Measurements from ENCODE around the gene PLXNA2. TPM values are rescaled to one million over a fixed set of nuclear protein-coding genes. Genes with fewer than 3 reads are reported as not detected.

Gene PLXNA2
- total and polyA plus RNA-seq, 2 donors (not counting 3 experiments of a cell fraction or from before 2014, with no cell fraction given) = 42.6 to 229 TPM

- no TSS peak for BruUV-seq (replicated peaks)
- Histone ChIP-seq H3K27ac (ENCODE audit: insufficient read depth, low read depth, low read length) (peak overlapping the region; percentile 94), H3K4me1 (ENCODE audit: control insufficient read depth, extremely low read depth, insufficient read depth, low read length) (peaks cover 94% of the 10 kb centered on the region), H2AFZ (ENCODE audit: low read depth, low read length) (no peak overlapping the region), H3K4me3 (replicated peaks in 1 of 3; ENCODE audit: insufficient read depth in 1 of 3, low read depth in 1 of 3, low read length in 3 of 3) (no peak overlapping the region), H3K9me1 (replicated peaks; ENCODE audit: control insufficient read depth, extremely low read depth, insufficient read depth, low read length) (no peaks in the 10 kb centered on the region), H3K36me3 (ENCODE audit: control insufficient read depth in 2 of 2, extremely low read depth in 1 of 2, insufficient read depth in 2 of 2, low read length in 2 of 2) (peaks cover 12 to 20% of the 10 kb centered on the region in 2 experiments), H3K79me2 (ENCODE audit: control insufficient read depth, insufficient read depth, low read length) (peaks cover 66% of the 10 kb centered on the region), H3K9me3 (replicated peaks; ENCODE audit: control insufficient read depth, insufficient read depth, low read length) (no peaks in the 10 kb centered on the region), H4K20me1 (replicated peaks; ENCODE audit: control insufficient read depth, extremely low read depth, insufficient read depth, low read length) (no peaks in the 10 kb centered on the region), H3K27me3 (ENCODE audit: control insufficient read depth in 2 of 2, insufficient read depth in 2 of 2, low read length in 2 of 2) (no peaks in the 10 kb centered on the region), H3K9ac (replicated peaks; ENCODE audit: extremely low read depth, insufficient read depth, low read length) (peak overlapping the region; percentile 55), H3K4me2 (ENCODE audit: insufficient read depth, low read length) (peak overlapping the region; percentile 1)
- DNase-seq (ENCODE audit: low read depth, low spot score) (no peak), FAIRE-seq (no peak)
- intact Hi-C loops (cut with micrococcal nuclease) (no loop called here), dilution Hi-C loops (cut with MboI; ENCODE audit: extremely low pct_ligation_motif_present, low sequenced_read_pairs) (no loop called here)
- TF ChIP-seq MYC (IDR thresholded peaks at IDR 0.05; ENCODE audit: low read depth, low read length) (no peak), GATA2 (IDR thresholded peaks at IDR 0.05; ENCODE audit: insufficient read depth, insufficient read length, low read depth, low read length) (no peak), EZH2 (IDR thresholded peaks at IDR 0.05; ENCODE audit: borderline replicate concordance, low read depth, low read length, severe bottlenecking) (no peak), MAX (IDR thresholded peaks at IDR 0.05; ENCODE audit: insufficient read depth, insufficient read length) (no peak), POLR2AphosphoS5 (IDR thresholded peaks at IDR 0.05; ENCODE audit: insufficient read depth, low read depth, low read length) (no peak), JUN (IDR thresholded peaks at IDR 0.05; ENCODE audit: borderline replicate concordance, insufficient read depth, insufficient read length, low read depth) (no peak), CTCF (IDR thresholded peaks at IDR 0.05; ENCODE audit: extremely low read depth in 1 of 2, insufficient read depth in 1 of 2, low read depth in 1 of 2, low read length in 2 of 2) (no peak), FOS (IDR thresholded peaks at IDR 0.05; ENCODE audit: borderline replicate concordance, insufficient read depth, low read length) (no peak), POLR2A (IDR thresholded peaks at IDR 0.05; ENCODE audit: low read depth, low read length) (no peak)
- CTCF ChIA-PET = interaction anchor here (0.8 to 32.5 kb wide), 9 partner anchors 8 to 1615 kb away, joined by 3 to 714 read pairs (median 5); partner anchors contain the start of gene PLXNA2
- POLR2A ChIA-PET = interaction anchor here (1.1 to 2.7 kb wide), 7 partner anchors 10 to 36 kb away, joined by 3 to 22 read pairs (median 5); partner anchors contain the start of gene PLXNA2
Observed at GRCh38 chr1:208208132-208208487, 36.1 kb downstream of the PLXNA2 start.
